Panc1 (cell line): ENCODE measurements around the gene PARVB.

ENCODE experiments used
- POLR2AphosphoS5 ChIP-seq: IDR thresholded peaks from 2 replicates; pipeline ENCODE4 v1.6.1; 2012; ENCODE audit warnings: mild to moderate bottlenecking, low read depth, low read length, moderate library complexity
- SIN3A ChIP-seq: IDR thresholded peaks from 2 replicates; pipeline ENCODE4 v1.6.1; 2012; ENCODE audit warnings: low read depth, mild to moderate bottlenecking, low read length, moderate library complexity, borderline replicate concordance; ENCODE audit not compliant: insufficient read depth
- TCF7L2 ChIP-seq: IDR thresholded peaks from 2 replicates; pipeline ENCODE4 v1.6.1; 2011; ENCODE audit warnings: mild to moderate bottlenecking, low read depth, low read length, inconsistent platforms
- TF ChIP-seq, protein P1 (sequence below): fragments of 450-650 bp; IDR thresholded peaks from 2 replicates; pipeline ENCODE4 v1.5.1; 2017; ENCODE audit warnings: mild to moderate bottlenecking
- TF ChIP-seq, protein P2 (sequence below), 2 experiments: IDR thresholded peaks; 2 replicates each; pipeline ENCODE4 v1.6.1; 2011 to 2012; ENCODE audit warnings: low read depth in 2 of 2, control low read depth in 1 of 2, low read length in 1 of 2, mild to moderate bottlenecking in 1 of 2, moderate library complexity in 1 of 2; ENCODE audit not compliant: insufficient read depth in 1 of 2

GRCh38 chr22:44210722-44211121, 186.6 kb downstream of the PARVB start:
- TF ChIP-seq, protein P1, sequence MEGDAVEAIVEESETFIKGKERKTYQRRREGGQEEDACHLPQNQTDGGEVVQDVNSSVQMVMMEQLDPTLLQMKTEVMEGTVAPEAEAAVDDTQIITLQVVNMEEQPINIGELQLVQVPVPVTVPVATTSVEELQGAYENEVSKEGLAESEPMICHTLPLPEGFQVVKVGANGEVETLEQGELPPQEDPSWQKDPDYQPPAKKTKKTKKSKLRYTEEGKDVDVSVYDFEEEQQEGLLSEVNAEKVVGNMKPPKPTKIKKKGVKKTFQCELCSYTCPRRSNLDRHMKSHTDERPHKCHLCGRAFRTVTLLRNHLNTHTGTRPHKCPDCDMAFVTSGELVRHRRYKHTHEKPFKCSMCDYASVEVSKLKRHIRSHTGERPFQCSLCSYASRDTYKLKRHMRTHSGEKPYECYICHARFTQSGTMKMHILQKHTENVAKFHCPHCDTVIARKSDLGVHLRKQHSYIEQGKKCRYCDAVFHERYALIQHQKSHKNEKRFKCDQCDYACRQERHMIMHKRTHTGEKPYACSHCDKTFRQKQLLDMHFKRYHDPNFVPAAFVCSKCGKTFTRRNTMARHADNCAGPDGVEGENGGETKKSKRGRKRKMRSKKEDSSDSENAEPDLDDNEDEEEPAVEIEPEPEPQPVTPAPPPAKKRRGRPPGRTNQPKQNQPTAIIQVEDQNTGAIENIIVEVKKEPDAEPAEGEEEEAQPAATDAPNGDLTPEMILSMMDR = no peak
- TF ChIP-seq POLR2AphosphoS5 = no peak
- TF ChIP-seq, protein P2, sequence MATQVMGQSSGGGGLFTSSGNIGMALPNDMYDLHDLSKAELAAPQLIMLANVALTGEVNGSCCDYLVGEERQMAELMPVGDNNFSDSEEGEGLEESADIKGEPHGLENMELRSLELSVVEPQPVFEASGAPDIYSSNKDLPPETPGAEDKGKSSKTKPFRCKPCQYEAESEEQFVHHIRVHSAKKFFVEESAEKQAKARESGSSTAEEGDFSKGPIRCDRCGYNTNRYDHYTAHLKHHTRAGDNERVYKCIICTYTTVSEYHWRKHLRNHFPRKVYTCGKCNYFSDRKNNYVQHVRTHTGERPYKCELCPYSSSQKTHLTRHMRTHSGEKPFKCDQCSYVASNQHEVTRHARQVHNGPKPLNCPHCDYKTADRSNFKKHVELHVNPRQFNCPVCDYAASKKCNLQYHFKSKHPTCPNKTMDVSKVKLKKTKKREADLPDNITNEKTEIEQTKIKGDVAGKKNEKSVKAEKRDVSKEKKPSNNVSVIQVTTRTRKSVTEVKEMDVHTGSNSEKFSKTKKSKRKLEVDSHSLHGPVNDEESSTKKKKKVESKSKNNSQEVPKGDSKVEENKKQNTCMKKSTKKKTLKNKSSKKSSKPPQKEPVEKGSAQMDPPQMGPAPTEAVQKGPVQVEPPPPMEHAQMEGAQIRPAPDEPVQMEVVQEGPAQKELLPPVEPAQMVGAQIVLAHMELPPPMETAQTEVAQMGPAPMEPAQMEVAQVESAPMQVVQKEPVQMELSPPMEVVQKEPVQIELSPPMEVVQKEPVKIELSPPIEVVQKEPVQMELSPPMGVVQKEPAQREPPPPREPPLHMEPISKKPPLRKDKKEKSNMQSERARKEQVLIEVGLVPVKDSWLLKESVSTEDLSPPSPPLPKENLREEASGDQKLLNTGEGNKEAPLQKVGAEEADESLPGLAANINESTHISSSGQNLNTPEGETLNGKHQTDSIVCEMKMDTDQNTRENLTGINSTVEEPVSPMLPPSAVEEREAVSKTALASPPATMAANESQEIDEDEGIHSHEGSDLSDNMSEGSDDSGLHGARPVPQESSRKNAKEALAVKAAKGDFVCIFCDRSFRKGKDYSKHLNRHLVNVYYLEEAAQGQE (IDR thresholded peaks at IDR 0.05; ENCODE audit: insufficient read depth in 1 of 2, low read depth in 2 of 2, low read length in 1 of 2) = no peak
- TF ChIP-seq SIN3A = no peak
- no peak for TF ChIP-seq TCF7L2
